Panc1 (cell line): ENCODE measurements around the gene AHNAK. TPM values are rescaled to one million over a fixed set of nuclear protein-coding genes. Genes with fewer than 3 reads are reported as not detected.

ENCODE experiments used
- ATAC-seq: fragments of 200-7000 bp; cut with Tn5 transposase; 2 replicates; pipeline ENCODE4 v1.9.1; 2020; ENCODE audit warnings: mild to moderate bottlenecking, moderate library complexity
- BruUV-seq: library from RNA; stranded (reverse); fragments of 400-500 nt; replicated peaks from 2 replicates; lab custom pipeline; 2021; lab: Mats Ljungman, UMichigan
- CTCF ChIA-PET: fragments of 300-600 bp; sonication (Branson Sonifier 250); formaldehyde crosslinking; loops from one replicate; lab custom pipeline; 2022; ENCODE audit warnings: antibody characterized with exemption; lab: Charles Lee
- POLR2A ChIA-PET: fragments of 300-600 bp; sonication (Branson Sonifier 250); formaldehyde crosslinking; loops from one replicate; lab custom pipeline; 2022; ENCODE audit warnings: antibody characterized with exemption; lab: Charles Lee
- DNase-seq: peaks from one replicate; pipeline ENCODE4 v3.0.0-alpha.2; 2010; ENCODE audit warnings: low read depth, low spot score
- H3K27ac ChIP-seq: 2 replicates; pipeline ENCODE4 v1.5.1; 2011; ENCODE audit warnings: mild to moderate bottlenecking, low read length, inconsistent platforms
- H3K27me3 ChIP-seq: fragments of 200-500 bp; sonication (Bioruptor generic); 2 replicates; pipeline ENCODE4 v1.6.0; 2014; ENCODE audit warnings: low read length, inconsistent platforms; ENCODE audit not compliant: control insufficient read depth, insufficient read depth
- H3K36me3 ChIP-seq: fragments of 200-500 bp; sonication (Bioruptor generic); 2 replicates; pipeline ENCODE4 v1.5.1; 2014; ENCODE audit warnings: inconsistent platforms, mild to moderate bottlenecking, low read length, moderate library complexity; ENCODE audit not compliant: control insufficient read depth, insufficient read depth
- H3K4me1 ChIP-seq: 2 replicates; pipeline ENCODE4 v1.5.1; 2011; ENCODE audit warnings: inconsistent platforms, mild to moderate bottlenecking, low read length, moderate library complexity; ENCODE audit not compliant: control insufficient read depth, insufficient read depth
- H3K4me3 ChIP-seq, 2 experiments: 2 replicates each; pipeline ENCODE4 v1.5.1; 2011 to 2012; ENCODE audit warnings: low read depth in 2 of 2, low read length in 2 of 2, mild to moderate bottlenecking in 2 of 2, inconsistent platforms in 1 of 2, moderate library complexity in 1 of 2
- H3K9me3 ChIP-seq: fragments of 200-500 bp; sonication (Bioruptor generic); 2 replicates; pipeline ENCODE4 v1.5.1; 2014; ENCODE audit warnings: low read depth, mild to moderate bottlenecking, inconsistent platforms, low read length, moderate library complexity; ENCODE audit not compliant: control insufficient read depth, insufficient read depth
- CTCF ChIP-seq: fragments of 450-650 bp; IDR thresholded peaks from 2 replicates; pipeline ENCODE4 v1.5.1; 2017; ENCODE audit warnings: mild to moderate bottlenecking
- POLR2AphosphoS5 ChIP-seq: IDR thresholded peaks from 2 replicates; pipeline ENCODE4 v1.6.1; 2012; ENCODE audit warnings: mild to moderate bottlenecking, low read depth, low read length, moderate library complexity
- SIN3A ChIP-seq: IDR thresholded peaks from 2 replicates; pipeline ENCODE4 v1.6.1; 2012; ENCODE audit warnings: low read depth, mild to moderate bottlenecking, low read length, moderate library complexity, borderline replicate concordance; ENCODE audit not compliant: insufficient read depth
- TCF7L2 ChIP-seq: IDR thresholded peaks from 2 replicates; pipeline ENCODE4 v1.6.1; 2011; ENCODE audit warnings: mild to moderate bottlenecking, low read depth, low read length, inconsistent platforms
- in situ Hi-C: cut with HindIII; loops from 2 replicates; pipeline ENCODE4 v1.10.0; 2016; ENCODE audit warnings: low sequenced_read_pairs, low pct_unique_long_range_greater_than_20kb
- intact Hi-C: fragments of 100-400 bp; cut with micrococcal nuclease; formaldehyde crosslinking; loops from one replicate; pipeline ENCODE4 v1.10.0; 2022; ENCODE audit not compliant: unreplicated experiment
- total RNA-seq: library from RNA; stranded (reverse); gene quantifications from one replicate; pipeline ENCODE4 v1.2.1, GENCODE V29; 2021; ENCODE audit not compliant: unreplicated experiment
- TF ChIP-seq, protein P1 (sequence below), 2 experiments: IDR thresholded peaks; 2 replicates each; pipeline ENCODE4 v1.6.1; 2011 to 2012; ENCODE audit warnings: low read depth in 2 of 2, control low read depth in 1 of 2, low read length in 1 of 2, mild to moderate bottlenecking in 1 of 2, moderate library complexity in 1 of 2; ENCODE audit not compliant: insufficient read depth in 1 of 2

Gene AHNAK
- total RNA-seq, 1 experiment from 2014 or later: 844 TPM

DNA sequence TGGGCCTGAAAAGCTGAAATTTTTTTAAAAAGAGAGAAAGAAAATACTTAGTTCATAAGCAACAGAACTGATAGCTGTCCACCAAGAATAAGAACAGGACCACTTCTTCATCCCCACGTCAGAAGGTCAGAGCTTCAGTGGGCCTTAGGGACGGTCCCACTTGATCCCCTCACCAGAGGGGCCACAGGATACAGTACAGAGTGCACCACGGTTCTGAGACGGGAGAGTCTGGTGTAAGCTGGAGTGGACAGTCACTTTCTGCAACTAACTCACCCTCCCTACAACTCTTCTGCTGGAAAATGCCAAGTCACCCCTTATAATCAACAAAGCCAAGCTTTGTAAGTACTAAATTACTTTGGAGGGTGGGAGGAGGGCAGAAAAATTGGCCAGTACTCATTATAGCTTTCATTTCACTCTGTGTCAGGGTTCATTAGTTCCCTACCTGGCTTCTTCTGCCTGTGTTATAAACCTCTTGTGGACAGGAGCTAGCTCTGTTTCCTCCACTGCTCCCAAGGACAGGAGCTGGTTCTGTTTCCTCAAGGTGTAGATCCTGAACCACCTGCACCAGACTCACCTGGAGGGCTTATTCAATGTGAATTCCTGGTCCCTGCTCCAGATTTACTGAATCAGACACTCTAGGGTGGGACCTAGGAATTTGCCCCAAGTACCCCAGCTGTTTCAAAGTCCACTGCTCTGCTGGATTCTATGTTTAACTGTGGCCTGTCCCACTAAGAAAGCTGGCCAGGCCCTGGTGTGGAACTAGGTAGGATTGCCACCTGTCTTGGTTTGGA, 88.2 kb downstream of the AHNAK start:
- no peaks in the 10 kb centered on the region for H3K9me3 ChIP-seq
- in situ Hi-C loops: no loop called here
- intact Hi-C loops: no loop called here
- ATAC-seq (peak; percentile 48; the same call in 1 of the 2 replicates), DNase-seq (no peak)
- no peak overlapping the region for H3K4me3 ChIP-seq
- H3K27me3 ChIP-seq: no peaks in the 10 kb centered on the region
- peaks cover 25% of the 10 kb centered on the region for H3K4me1 ChIP-seq
- H3K36me3 ChIP-seq: no peaks in the 10 kb centered on the region
- ChIA-PET CTCF (interaction anchor here (0.6 to 1.2 kb wide), 2 partner anchors 39 to 85 kb away, joined by 3 to 4 read pairs; no protein-coding TSS in a partner anchor), POLR2A (interaction anchor here (1.0 to 1.2 kb wide), 2 partner anchors 9 to 101 kb away, joined by 3 to 4 read pairs; no protein-coding TSS in a partner anchor)
- TF ChIP-seq SIN3A (no peak), CTCF (no peak), TCF7L2 (no peak)
- TF ChIP-seq, protein P1, sequence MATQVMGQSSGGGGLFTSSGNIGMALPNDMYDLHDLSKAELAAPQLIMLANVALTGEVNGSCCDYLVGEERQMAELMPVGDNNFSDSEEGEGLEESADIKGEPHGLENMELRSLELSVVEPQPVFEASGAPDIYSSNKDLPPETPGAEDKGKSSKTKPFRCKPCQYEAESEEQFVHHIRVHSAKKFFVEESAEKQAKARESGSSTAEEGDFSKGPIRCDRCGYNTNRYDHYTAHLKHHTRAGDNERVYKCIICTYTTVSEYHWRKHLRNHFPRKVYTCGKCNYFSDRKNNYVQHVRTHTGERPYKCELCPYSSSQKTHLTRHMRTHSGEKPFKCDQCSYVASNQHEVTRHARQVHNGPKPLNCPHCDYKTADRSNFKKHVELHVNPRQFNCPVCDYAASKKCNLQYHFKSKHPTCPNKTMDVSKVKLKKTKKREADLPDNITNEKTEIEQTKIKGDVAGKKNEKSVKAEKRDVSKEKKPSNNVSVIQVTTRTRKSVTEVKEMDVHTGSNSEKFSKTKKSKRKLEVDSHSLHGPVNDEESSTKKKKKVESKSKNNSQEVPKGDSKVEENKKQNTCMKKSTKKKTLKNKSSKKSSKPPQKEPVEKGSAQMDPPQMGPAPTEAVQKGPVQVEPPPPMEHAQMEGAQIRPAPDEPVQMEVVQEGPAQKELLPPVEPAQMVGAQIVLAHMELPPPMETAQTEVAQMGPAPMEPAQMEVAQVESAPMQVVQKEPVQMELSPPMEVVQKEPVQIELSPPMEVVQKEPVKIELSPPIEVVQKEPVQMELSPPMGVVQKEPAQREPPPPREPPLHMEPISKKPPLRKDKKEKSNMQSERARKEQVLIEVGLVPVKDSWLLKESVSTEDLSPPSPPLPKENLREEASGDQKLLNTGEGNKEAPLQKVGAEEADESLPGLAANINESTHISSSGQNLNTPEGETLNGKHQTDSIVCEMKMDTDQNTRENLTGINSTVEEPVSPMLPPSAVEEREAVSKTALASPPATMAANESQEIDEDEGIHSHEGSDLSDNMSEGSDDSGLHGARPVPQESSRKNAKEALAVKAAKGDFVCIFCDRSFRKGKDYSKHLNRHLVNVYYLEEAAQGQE (IDR thresholded peaks at IDR 0.05; ENCODE audit: insufficient read depth in 1 of 2, low read depth in 2 of 2, low read length in 1 of 2): no peak
- no TSS peak for BruUV-seq
- H3K27ac ChIP-seq: peak overlapping the region; percentile 82

DNA sequence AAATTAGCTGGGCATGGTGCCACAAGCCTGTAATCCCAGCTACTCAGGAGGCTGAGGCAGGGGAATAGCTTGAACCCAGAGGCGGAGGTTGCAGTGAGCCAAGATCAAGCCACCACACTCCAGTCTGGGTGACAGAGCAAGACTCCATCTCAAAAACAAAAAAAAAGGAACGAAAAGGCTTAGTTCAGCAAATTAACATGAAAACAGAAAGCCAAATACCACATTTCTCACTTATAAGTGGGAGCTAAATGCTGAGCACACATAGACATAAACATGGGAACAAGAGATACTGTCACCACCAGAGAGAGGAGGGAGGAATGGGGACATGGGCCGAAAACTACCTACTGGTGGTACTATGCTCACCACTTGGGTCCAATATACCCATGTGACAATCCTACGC, 89.1 kb downstream of the AHNAK start:
- Histone ChIP-seq H3K4me3 (no peak overlapping the region), H3K9me3 (no peaks in the 10 kb centered on the region), H3K27me3 (no peaks in the 10 kb centered on the region), H3K4me1 (peaks cover 24% of the 10 kb centered on the region), H3K36me3 (no peaks in the 10 kb centered on the region), H3K27ac (peak overlapping the region; percentile 82; the same call in 1 of the 2 replicates)
- TF ChIP-seq, protein P1 (IDR thresholded peaks at IDR 0.05; ENCODE audit: insufficient read depth in 1 of 2, low read depth in 2 of 2, low read length in 1 of 2): no peak
- TF ChIP-seq POLR2AphosphoS5: no peak
- no peak for TF ChIP-seq TCF7L2
- no peak for TF ChIP-seq SIN3A
- no peak for TF ChIP-seq CTCF
- DNase-seq (no peak), ATAC-seq (no peak)
- ChIA-PET CTCF (interaction anchor here (0.6 kb wide), 1 partner anchor 40 kb away, joined by 3 read pairs; no protein-coding TSS in a partner anchor), POLR2A (interaction anchor here (0.7 to 1.2 kb wide), 2 partner anchors 8 to 100 kb away, joined by 3 to 4 read pairs; no protein-coding TSS in a partner anchor)
- BruUV-seq: no TSS peak
- intact Hi-C loops: no loop called here
- in situ Hi-C loops: no loop called here
